Smooth muscle cell (in vitro differentiated cells): ENCODE data around the gene TTC33. TPM values are rescaled to one million over a fixed set of nuclear protein-coding genes. Genes with fewer than 3 reads are reported as not detected.

Experiments
- DNase-seq: peaks from one replicate; lab custom pipeline; 2025; ENCODE audit not compliant: unreplicated experiment; lab: John Stamatoyannopoulos, UW
- H2AFZ ChIP-seq: fragments of 200-600 bp; sonication (generic); 2 replicates; pipeline ENCODE4 v1.6.0; 2016; ENCODE audit warnings: antibody characterized with exemption, low read depth, mild to moderate bottlenecking
- H3F3A ChIP-seq: fragments of 200-600 bp; sonication (generic); 2 replicates; pipeline ENCODE4 v1.6.0; 2017; ENCODE audit warnings: antibody characterized with exemption, low read depth
- H3K27ac ChIP-seq: fragments of 200-600 bp; sonication (generic); 2 replicates; pipeline ENCODE4 v1.5.1; 2016; ENCODE audit warnings: low read depth, mild to moderate bottlenecking
- H3K27me3 ChIP-seq: fragments of 200-600 bp; sonication (generic); 2 replicates; pipeline ENCODE4 v1.6.1; 2016; ENCODE audit warnings: low read depth, mild to moderate bottlenecking
- H3K36me3 ChIP-seq: fragments of 200-600 bp; sonication (generic); 2 replicates; pipeline ENCODE4 v1.5.1; 2016; ENCODE audit warnings: low read depth
- H3K4me1 ChIP-seq: fragments of 200-600 bp; sonication (generic); 2 replicates; pipeline ENCODE4 v1.5.1; 2016; ENCODE audit warnings: low read depth
- H3K4me2 ChIP-seq: fragments of 200-600 bp; sonication (generic); 2 replicates; pipeline ENCODE4 v1.6.0; 2016; ENCODE audit warnings: mild to moderate bottlenecking
- H3K4me3 ChIP-seq: fragments of 200-600 bp; sonication (generic); 2 replicates; pipeline ENCODE4 v1.5.1; 2016; ENCODE audit warnings: mild to moderate bottlenecking
- H3K79me2 ChIP-seq: fragments of 200-600 bp; sonication (generic); 2 replicates; pipeline ENCODE4 v1.6.0; 2016; ENCODE audit warnings: low read depth, mild to moderate bottlenecking
- H3K9ac ChIP-seq: fragments of 200-600 bp; sonication (generic); 2 replicates; pipeline ENCODE4 v1.6.0; 2016; ENCODE audit warnings: low read depth
- H3K9me3 ChIP-seq: fragments of 200-600 bp; sonication (generic); replicated peaks from 2 replicates; pipeline ENCODE4 v1.5.1; 2016; ENCODE audit warnings: low read depth
- H4K20me1 ChIP-seq: fragments of 200-600 bp; sonication (generic); 2 replicates; pipeline ENCODE4 v1.6.0; 2016; ENCODE audit warnings: low read depth
- WGBS: methylation state at CpG from one replicate; pipeline ENCODE4 v1.1.7; 2016; ENCODE audit warnings: low lambda C conversion rate; 5-methylcytosine and 5-hydroxymethylcytosine counted together
- polyA plus RNA-seq: library from polyadenylated mRNA; unstranded; fragments of >200 nt; fragmentation: Nextera tagmentation; extraction: Ambion mirVana; gene quantifications from 2 replicates; pipeline ENCODE4 v1.2.1, GENCODE V29; 2016
- total RNA-seq: library from RNA; depleted of rRNA; stranded (reverse); fragments of >200 nt; gene quantifications from 2 replicates; pipeline ENCODE4 v1.2.3, GENCODE V29; 2014
- TF ChIP-seq, protein P1 (sequence below): fragments of 200-600 bp; sonication (generic); IDR thresholded peaks from 2 replicates; pipeline ENCODE4 v1.5.1; 2017; ENCODE audit warnings: borderline replicate concordance, mild to moderate bottlenecking, antibody characterized with exemption; ENCODE audit not compliant: insufficient read depth, poor library complexity, severe bottlenecking

The TTC33 gene
- total and polyA plus RNA-seq, 2 experiments from 2014 or later, result 13.1 to 22.1 TPM

DNA sequence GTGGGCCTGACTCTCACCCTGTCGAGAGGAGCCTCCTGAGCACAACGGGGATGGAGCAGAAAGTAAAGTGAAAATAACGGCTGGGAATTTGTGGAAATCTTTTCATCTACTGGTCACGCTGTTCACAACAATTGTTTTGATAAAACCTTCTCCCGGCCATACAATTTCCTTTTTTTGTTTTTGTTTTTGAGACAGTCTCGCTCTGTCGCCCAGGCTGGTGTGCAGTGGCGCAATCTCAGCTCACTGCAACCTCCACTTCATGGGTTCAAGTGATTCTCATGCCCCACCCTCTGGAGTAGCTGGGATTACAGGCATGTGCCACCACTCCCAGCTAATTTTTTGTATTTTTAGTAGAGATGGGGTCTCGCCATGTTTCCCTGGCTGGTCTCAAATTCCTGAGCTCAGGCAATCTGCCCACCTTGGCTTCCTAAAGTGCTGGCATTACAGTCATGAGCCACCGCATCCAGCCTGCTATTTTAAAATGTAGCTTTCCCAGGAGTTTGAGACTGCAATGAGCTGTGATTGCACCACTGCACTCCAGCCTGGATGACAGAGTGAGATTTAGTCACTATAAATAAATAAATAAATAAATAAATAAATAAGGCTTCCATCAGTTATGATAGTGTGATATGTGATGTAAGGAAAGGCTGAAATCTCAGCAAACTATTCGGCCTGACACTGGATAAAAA lies 149.5 kb downstream of the TTC33 start:
- Histone ChIP-seq H3K9me3 (no peaks in the 10 kb centered on the region), H3K79me2 (no peaks in the 10 kb centered on the region), H3K4me3 (no peak overlapping the region), H4K20me1 (no peaks in the 10 kb centered on the region), H3K9ac (no peak overlapping the region), H3K27me3 (no peaks in the 10 kb centered on the region), H2AFZ (no peak overlapping the region), H3F3A (no peaks in the 10 kb centered on the region), H3K36me3 (no peaks in the 10 kb centered on the region), H3K4me2 (no peak overlapping the region), H3K27ac (no peak overlapping the region), H3K4me1 (no peaks in the 10 kb centered on the region)
- TF ChIP-seq, protein P1, sequence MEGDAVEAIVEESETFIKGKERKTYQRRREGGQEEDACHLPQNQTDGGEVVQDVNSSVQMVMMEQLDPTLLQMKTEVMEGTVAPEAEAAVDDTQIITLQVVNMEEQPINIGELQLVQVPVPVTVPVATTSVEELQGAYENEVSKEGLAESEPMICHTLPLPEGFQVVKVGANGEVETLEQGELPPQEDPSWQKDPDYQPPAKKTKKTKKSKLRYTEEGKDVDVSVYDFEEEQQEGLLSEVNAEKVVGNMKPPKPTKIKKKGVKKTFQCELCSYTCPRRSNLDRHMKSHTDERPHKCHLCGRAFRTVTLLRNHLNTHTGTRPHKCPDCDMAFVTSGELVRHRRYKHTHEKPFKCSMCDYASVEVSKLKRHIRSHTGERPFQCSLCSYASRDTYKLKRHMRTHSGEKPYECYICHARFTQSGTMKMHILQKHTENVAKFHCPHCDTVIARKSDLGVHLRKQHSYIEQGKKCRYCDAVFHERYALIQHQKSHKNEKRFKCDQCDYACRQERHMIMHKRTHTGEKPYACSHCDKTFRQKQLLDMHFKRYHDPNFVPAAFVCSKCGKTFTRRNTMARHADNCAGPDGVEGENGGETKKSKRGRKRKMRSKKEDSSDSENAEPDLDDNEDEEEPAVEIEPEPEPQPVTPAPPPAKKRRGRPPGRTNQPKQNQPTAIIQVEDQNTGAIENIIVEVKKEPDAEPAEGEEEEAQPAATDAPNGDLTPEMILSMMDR, result no peak
- DNase-seq, result no peak
- 92% methylated on average over 11 of the region's 11 CpGs for WGBS

- TF ChIP-seq, protein P1, result no peak
- Histone ChIP-seq H4K20me1 (no peaks in the 10 kb centered on the region), H3F3A (no peaks in the 10 kb centered on the region), H3K27ac (no peak overlapping the region), H2AFZ (no peak overlapping the region), H3K36me3 (no peaks in the 10 kb centered on the region), H3K4me2 (no peak overlapping the region), H3K9ac (no peak overlapping the region), H3K79me2 (no peaks in the 10 kb centered on the region), H3K4me3 (no peak overlapping the region), H3K4me1 (no peaks in the 10 kb centered on the region), H3K27me3 (no peaks in the 10 kb centered on the region), H3K9me3 (no peaks in the 10 kb centered on the region)
- 91% methylated on average over 4 of the region's 4 CpGs for WGBS
- no peak for DNase-seq
Measured at GRCh38 chr5:40605295-40605958, 150.3 kb downstream of the TTC33 start.

DNA sequence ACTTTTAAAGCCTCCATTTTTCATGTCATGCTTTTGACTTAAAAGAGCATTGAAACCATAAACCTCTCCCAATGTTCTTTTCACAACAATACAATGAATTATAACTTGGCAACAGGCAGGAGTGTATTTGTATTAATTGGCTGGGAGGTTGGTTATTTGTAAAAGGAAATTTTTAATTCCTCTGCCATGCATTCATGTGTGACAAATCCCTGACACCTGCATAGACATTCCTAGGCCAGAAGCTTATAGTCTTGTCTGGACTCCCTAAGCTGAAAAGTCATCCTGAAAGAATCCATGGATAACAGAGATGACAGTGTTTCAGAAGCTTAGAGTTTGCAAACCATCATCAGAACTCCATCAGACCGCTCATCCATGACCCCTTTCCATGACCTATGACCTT lies 152.4 kb downstream of the TTC33 start:
- no peaks in the 10 kb centered on the region for H3K4me1 ChIP-seq
- H3F3A ChIP-seq, result no peaks in the 10 kb centered on the region
- H3K9me3 ChIP-seq, result no peaks in the 10 kb centered on the region
- no peaks in the 10 kb centered on the region for H3K36me3 ChIP-seq
- H3K79me2 ChIP-seq, result no peaks in the 10 kb centered on the region
- TF ChIP-seq, protein P1, result no peak
- 91% methylated on average over 1 of the region's 1 CpG for WGBS
- H3K4me3 ChIP-seq, result no peak overlapping the region
- no peak overlapping the region for H2AFZ ChIP-seq
- H3K27ac ChIP-seq, result no peak overlapping the region
- H4K20me1 ChIP-seq, result no peaks in the 10 kb centered on the region
- H3K9ac ChIP-seq, result no peak overlapping the region
- no peak overlapping the region for H3K4me2 ChIP-seq
- DNase-seq, result no peak
- no peaks in the 10 kb centered on the region for H3K27me3 ChIP-seq
